Left lung (tissue), 10 donors: ENCODE data around the gene LARGE1. TPM values are rescaled to one million over a fixed set of nuclear protein-coding genes. Genes with fewer than 3 reads are reported as not detected.

Experiments used
- ATAC-seq: fragments of 200-7000 bp; cut with Tn5 transposase; one replicate; pipeline ENCODE4 v1.9.1; 2020; ENCODE audit warnings: moderate library complexity
- DNase-seq, 4 donors: peaks; one replicate each; pipeline ENCODE4 v3.0.0-alpha.2; 2013 to 2020
- H3K27ac ChIP-seq, 2 donors: fragments of 200-600 bp; sonication (generic) in 1 of 2; one replicate each; pipeline versions ENCODE4 v1.5.0 to v1.8.0; 2020 to 2021
- H3K27me3 ChIP-seq, 2 donors: fragments of 200-600 bp; sonication (generic) in 1 of 2; one replicate each; pipeline versions ENCODE4 v1.5.0 to v1.8.0; 2020 to 2021
- H3K36me3 ChIP-seq, 2 donors: fragments of 200-600 bp; sonication (generic) in 1 of 2; one replicate each; pipeline versions ENCODE4 v1.5.0 to v1.8.0; 2020 to 2021
- H3K4me1 ChIP-seq, 2 donors: fragments of 200-600 bp; one replicate each; pipeline ENCODE4 v1.8.0; 2021
- H3K4me3 ChIP-seq, 2 donors: fragments of 200-600 bp; sonication (generic) in 1 of 2; one replicate each; pipeline versions ENCODE4 v1.5.0 to v1.8.0; 2020 to 2021; ENCODE audit warnings: mild to moderate bottlenecking in 1 of 2
- H3K9me3 ChIP-seq, 2 donors: fragments of 200-600 bp; sonication (generic) in 1 of 2; one replicate each; pipeline versions ENCODE4 v1.5.0 to v1.8.0; 2020 to 2021
- intact Hi-C, 2 donors: fragments of 100-400 bp; cut with DNase I; formaldehyde crosslinking; loops; one replicate each; pipeline versions ENCODE4 v1.11.2 to v1.14.2; 2022
- polyA plus RNA-seq, 6 donors: library from polyadenylated mRNA; unstranded; fragments of 120-200 nt; gene quantifications; one replicate each; pipeline ENCODE4 v1.2.1, GENCODE V29; 2013; ENCODE audit not compliant: insufficient read length in 6 of 6
- total RNA-seq, 2 donors: library from RNA; stranded (reverse); fragmentation: NEBNext Ultra II Directional; extraction: Animal tissue kit (Norgen Biotek cat#: 25700); gene quantifications; one replicate each; pipeline ENCODE4 v1.2.1, GENCODE V29; 2021
- TF ChIP-seq, protein P1 (sequence below), 2 donors: fragments of 200-600 bp; sonication (generic) in 1 of 2; IDR thresholded peaks; one replicate each; pipeline versions ENCODE4 v1.5.0 to v1.8.0; 2021; ENCODE audit warnings: antibody characterized with exemption in 2 of 2
- donor health status: DM: no; HTN: yes; CAD: no.
- donor health status: DM: no; HTN: no; CAD: no.

LARGE1 gene
- total and polyA plus RNA-seq, 8 donors = 22.4 to 36.1 (median 33.2) TPM

- ATAC-seq = no peak
- TF ChIP-seq, protein P1, sequence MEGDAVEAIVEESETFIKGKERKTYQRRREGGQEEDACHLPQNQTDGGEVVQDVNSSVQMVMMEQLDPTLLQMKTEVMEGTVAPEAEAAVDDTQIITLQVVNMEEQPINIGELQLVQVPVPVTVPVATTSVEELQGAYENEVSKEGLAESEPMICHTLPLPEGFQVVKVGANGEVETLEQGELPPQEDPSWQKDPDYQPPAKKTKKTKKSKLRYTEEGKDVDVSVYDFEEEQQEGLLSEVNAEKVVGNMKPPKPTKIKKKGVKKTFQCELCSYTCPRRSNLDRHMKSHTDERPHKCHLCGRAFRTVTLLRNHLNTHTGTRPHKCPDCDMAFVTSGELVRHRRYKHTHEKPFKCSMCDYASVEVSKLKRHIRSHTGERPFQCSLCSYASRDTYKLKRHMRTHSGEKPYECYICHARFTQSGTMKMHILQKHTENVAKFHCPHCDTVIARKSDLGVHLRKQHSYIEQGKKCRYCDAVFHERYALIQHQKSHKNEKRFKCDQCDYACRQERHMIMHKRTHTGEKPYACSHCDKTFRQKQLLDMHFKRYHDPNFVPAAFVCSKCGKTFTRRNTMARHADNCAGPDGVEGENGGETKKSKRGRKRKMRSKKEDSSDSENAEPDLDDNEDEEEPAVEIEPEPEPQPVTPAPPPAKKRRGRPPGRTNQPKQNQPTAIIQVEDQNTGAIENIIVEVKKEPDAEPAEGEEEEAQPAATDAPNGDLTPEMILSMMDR (IDR thresholded peaks at IDR 0.05) = no peak
- intact Hi-C loops = no loop called here
- H3K4me3 ChIP-seq = no peak overlapping the region
- H3K9me3 ChIP-seq = peaks cover 4 to 26% of the 10 kb centered on the region in 2 donors
- DNase-seq = no peak
- H3K36me3 ChIP-seq = no peaks in the 10 kb centered on the region
- no peaks in the 10 kb centered on the region for H3K27me3 ChIP-seq
- H3K27ac ChIP-seq = no peak overlapping the region
- no peaks in the 10 kb centered on the region for H3K4me1 ChIP-seq
Measured at GRCh38 chr22:33787645-33788456, 132.4 kb downstream of the LARGE1 start.

- peaks cover 4 to 26% of the 10 kb centered on the region in 2 donors for H3K9me3 ChIP-seq
- H3K27me3 ChIP-seq = no peaks in the 10 kb centered on the region
- no peak for ATAC-seq
- no peaks in the 10 kb centered on the region for H3K36me3 ChIP-seq
- H3K4me3 ChIP-seq = no peak overlapping the region
- no peak for DNase-seq
- no peaks in the 10 kb centered on the region for H3K4me1 ChIP-seq
- H3K27ac ChIP-seq = no peak overlapping the region
- intact Hi-C loops = no loop called here
- TF ChIP-seq, protein P1 (IDR thresholded peaks at IDR 0.05) = no peak
Measured at GRCh38 chr22:33786149-33786548, 134.1 kb downstream of the LARGE1 start.

DNA sequence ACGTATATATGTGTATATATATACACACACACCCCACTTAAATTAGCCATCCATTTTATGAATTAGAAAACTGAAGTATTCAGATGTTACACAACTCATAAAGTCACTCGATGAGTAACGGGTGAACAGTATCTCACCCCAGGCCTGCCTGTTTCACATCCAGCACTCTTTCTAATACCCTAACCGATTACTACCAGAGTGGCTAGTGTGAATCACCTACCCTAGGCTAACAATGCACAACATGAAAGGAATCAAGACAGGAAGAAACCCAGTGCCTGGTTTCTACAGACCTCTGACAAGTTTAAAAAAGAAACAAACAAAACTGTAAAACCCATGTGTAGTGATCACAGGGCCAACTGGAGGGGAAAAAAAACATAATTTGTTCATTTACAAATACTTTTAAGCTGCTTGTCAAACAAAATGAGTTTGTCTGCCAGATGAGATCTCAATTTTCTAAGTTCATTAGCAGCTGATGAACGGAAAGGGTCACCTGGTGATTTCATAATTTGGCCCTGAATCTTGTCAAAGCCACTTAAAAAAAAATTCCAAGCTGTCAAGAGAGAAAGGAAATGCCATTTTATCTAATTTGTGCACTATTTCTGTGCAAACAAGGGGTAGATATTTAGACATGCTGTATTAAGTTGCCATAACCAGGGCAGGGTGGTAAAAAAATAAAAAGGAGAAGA is 134.8 kb downstream of the LARGE1 start:
- Histone ChIP-seq H3K9me3 (peaks cover 4 to 26% of the 10 kb centered on the region in 2 donors), H3K36me3 (no peaks in the 10 kb centered on the region), H3K27ac (peak overlapping the region in 1 of 2 donors; percentile 6), H3K27me3 (no peaks in the 10 kb centered on the region), H3K4me1 (no peaks in the 10 kb centered on the region), H3K4me3 (no peak overlapping the region)
- ATAC-seq = peak; percentile 66
- no peak for DNase-seq
- intact Hi-C loops = no loop called here
- TF ChIP-seq, protein P1 (IDR thresholded peaks at IDR 0.05) = no peak

DNA sequence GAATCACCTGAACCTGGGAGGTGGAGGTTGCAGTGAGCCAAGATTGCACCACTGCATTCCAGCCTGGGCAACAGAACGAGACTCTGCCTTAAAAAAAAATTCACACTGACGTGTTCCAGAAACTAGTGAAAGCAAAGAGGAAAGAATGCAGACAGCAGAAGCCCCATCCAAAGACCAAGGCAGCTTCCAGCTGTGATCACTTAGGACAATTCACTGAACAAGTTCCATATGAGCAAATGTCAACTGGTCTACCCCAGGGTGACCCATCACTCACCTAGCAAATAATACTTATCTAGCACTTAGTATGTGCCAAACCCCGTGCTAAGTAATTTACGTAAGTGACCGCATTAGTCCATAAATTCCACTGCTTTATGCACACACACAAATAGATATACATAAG is 138.9 kb downstream of the LARGE1 start:
- Histone ChIP-seq H3K36me3 (no peaks in the 10 kb centered on the region), H3K9me3 (peaks cover 0 to 2% of the 10 kb centered on the region in 2 donors), H3K27me3 (no peaks in the 10 kb centered on the region), H3K4me1 (no peaks in the 10 kb centered on the region), H3K27ac (no peak overlapping the region), H3K4me3 (no peak overlapping the region)
- intact Hi-C loops = no loop called here
- ATAC-seq (peak; percentile 34), DNase-seq (peak in 2 of 4 donors; percentile 72 to 78)
- TF ChIP-seq, protein P1 (IDR thresholded peaks at IDR 0.05) = no peak

GRCh38 chr22:33780531-33781136 is 139.6 kb downstream of the LARGE1 start:
- Histone ChIP-seq H3K9me3 (peaks cover 0 to 2% of the 10 kb centered on the region in 2 donors), H3K27me3 (no peaks in the 10 kb centered on the region), H3K4me3 (no peak overlapping the region), H3K4me1 (no peaks in the 10 kb centered on the region), H3K36me3 (no peaks in the 10 kb centered on the region), H3K27ac (peak overlapping the region in 1 of 2 donors; percentile 14)
- intact Hi-C loops = no loop called here
- peak in 2 of 4 donors; percentile 42 to 52 for DNase-seq
- TF ChIP-seq, protein P1 (IDR thresholded peaks at IDR 0.05) = no peak
- peak; percentile 26 for ATAC-seq
